HG02642 (cell line): Measurements from ENCODE around the gene PSMD6.

Source experiments
- ATAC-seq: cut with Tn5 transposase; IDR thresholded peaks from one replicate; pipeline ENCODE4 v1.9.1; 2021; ENCODE audit warnings: mild to moderate bottlenecking; ENCODE audit not compliant: unreplicated experiment, poor library complexity

The PSMD6 gene

DNA sequence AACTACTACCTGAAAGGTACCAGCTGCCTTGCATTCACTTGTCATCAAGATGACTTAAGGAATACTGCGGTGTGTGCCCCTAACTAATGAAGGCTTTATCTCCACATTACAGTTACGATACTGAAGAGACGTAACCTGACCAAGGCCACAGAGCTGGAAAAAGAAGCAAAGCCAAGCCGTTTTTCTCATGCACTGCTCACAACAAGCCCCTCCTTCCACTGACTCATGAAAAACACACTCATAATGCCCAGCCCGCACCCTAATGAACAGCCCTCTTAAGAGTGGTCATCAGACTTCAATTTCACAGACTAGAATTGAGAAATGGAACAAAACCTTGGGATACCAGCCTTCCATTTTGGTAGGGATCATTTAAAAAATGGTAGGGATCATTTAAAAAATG lies 11.6 kb downstream of the PSMD6 start:
- no peak for ATAC-seq

- ATAC-seq, result no peak
Observed at GRCh38 chr3:64010199-64010598, 13.1 kb downstream of the PSMD6 start.

GRCh38 chr3:64009528-64009927 lies 13.8 kb downstream of the PSMD6 start:
- ATAC-seq, result no peak

GRCh38 chr3:64008487-64009351 lies 14.6 kb downstream of the PSMD6 start:
- no peak for ATAC-seq

- no peak for ATAC-seq
Observed at GRCh38 chr3:64008017-64008416, 15.3 kb downstream of the PSMD6 start.

GRCh38 chr3:64003589-64003988 lies 19.7 kb downstream of the PSMD6 start:
- ATAC-seq, result no peak

DNA sequence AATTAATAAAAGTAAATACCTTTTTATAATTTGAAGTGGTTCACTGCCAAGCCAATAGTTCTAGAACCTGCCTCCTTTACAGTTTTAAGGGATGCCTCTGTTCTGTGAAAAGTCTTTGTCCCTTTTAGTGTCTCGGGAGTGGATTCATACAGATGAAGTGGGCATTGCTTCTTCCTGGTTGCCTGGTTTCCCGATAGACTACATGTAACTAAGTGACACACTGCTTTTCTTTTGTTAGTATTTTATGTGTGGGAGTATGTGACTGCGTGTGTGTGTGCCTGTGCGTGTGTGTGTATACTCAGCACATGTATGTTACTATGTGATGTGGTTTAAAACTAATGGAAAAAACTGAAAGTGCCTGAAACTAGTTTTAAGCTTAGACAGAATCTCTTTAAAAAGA lies 21.1 kb downstream of the PSMD6 start:
- ATAC-seq, result no peak

GRCh38 chr3:64000453-64001055 lies 22.7 kb downstream of the PSMD6 start:
- ATAC-seq, result no peak

- ATAC-seq, result no peak
Observed at GRCh38 chr3:63998852-63999754, 24.2 kb downstream of the PSMD6 start.

GRCh38 chr3:63995086-63995485 lies 28.2 kb downstream of the PSMD6 start:
- no peak for ATAC-seq

DNA sequence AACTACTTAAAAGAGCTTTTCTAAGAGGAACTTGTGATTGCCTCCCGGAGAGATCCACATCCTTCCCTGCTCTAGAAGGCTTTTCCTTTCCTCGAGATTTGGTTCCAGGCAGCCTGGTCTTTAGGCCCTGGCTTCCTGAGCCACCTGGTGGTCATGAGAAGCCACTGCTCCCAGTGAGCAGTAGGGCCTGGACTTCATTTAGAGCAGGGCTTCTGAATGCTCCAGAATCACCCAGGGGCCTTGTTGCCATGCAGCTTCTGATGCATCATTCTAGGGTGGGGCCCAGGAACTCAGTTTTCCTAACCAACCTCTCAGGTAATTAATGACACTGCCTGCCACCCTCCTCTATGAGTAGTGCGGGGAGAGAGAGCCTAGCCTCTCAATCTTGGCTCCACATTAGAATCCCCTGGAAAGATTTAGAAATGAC lies 29.6 kb downstream of the PSMD6 start:
- peak; percentile 91 for ATAC-seq

DNA sequence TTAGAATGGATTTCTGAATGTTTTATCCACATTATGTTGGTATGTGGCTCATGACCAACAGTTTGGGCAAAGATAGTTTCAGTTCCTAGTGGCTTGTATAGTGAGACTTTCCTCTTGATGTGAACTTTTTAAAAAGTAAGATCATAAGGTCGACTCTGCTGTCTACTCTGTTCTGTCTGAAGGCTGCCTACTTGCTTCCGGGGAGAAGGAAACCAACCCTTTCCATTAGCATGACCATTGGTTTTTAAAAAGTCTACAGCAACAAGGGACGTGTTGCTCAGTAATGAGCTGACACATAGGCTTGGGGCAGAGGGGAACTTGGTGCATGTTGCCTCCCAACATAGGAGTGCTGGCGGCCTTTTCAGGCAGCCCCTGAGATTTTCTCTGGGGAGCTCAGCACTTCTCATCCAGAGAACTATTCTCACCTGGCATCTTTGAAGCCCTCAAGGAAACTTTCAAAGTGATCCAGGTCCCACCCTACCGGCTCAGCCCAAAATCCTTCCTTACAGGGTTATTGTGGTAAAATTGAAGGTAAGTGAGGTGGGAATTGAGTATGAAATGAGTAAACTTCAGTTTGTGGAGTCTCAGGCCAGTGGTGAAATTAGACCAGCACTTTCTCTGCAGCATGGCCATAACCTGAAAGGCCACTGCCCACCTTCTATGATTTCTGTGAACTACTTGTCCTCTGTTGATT lies 30.6 kb downstream of the PSMD6 start:
- ATAC-seq, result no peak

GRCh38 chr3:63991666-63992065 lies 31.6 kb downstream of the PSMD6 start:
- ATAC-seq, result no peak

- no peak for ATAC-seq
Observed at GRCh38 chr3:63990733-63991132, 32.6 kb downstream of the PSMD6 start.

- ATAC-seq, result no peak
Observed at GRCh38 chr3:63990204-63990603, 33.1 kb downstream of the PSMD6 start.

DNA sequence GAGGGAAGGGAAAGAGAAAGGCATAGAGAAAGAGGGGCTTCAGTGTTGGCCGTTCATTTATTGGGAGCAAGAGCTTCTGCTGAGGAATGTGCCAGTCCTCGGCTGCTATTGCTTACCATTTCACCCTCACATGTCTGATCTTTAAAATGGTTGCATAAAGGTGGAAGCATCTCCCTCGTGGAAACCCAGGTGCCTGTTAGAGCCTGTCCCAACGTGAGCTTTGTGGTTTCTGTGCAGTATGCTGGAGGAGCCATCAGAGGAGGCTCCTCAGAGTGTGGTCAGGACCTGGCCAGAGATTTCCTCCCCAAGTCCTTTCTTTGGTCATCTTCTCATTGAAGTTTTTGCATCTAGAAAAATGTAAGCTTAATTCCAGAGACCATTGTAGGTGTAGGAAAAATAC lies 34.4 kb downstream of the PSMD6 start:
- ATAC-seq, result no peak

DNA sequence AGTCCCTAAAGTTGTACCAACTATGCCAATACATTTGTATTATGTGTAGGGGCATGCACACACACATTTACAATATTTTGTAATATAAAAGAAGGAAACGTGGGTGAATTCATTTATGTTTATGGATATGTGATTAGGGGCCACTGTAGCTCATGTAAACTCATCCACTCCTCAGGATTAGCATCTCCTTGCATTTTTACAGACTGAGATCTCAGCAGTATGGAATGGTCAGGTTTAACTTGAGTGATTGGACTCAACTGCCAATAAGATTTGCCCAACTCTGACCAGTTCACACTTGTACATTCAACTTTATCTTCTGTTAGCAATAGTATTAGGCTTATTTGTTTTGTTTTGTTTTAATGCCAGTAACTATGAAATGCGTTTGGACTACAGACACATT lies 36.5 kb downstream of the PSMD6 start:
- no peak for ATAC-seq

DNA sequence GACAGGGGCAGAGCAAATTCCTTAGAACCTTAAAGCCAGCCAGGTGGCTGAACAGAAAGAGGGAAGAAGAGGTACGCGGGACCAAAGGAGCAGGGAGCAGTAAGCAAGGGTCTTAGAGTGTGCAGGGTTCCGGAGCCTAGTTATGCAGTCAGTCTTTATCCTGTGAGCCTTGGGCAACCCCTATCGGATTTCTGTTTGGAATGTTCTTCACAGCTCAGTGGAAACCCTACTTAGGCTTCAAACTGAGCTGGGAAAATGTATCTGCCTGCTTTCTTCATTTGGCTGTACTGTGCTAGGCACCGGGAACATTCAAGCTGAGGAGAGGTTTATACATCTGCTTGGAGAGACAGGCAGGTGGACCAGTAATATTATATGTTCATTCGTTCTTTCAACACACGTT lies 37.1 kb downstream of the PSMD6 start:
- no peak for ATAC-seq

DNA sequence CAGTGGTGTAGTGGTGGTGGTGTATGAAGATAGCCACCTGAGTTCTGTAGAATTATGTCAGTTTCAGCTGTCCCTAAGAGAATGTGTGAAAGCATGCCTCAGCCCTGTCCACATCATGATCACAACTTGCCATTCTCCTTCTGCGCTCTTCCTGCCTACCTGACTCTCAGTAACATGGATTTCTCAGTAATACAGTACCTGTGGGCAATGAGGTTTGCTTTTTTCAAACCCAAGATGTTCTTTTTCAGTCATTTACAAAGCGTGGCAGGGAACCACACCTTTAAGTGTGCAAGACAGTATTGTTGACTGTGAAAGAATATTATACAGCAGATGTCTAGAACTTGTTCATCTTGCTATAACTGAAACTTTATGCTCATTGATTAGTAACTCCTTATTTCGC lies 38.9 kb downstream of the PSMD6 start:
- no peak for ATAC-seq

GRCh38 chr3:63981980-63982379 lies 41.3 kb downstream of the PSMD6 start:
- no peak for ATAC-seq
